NOMO-1 treated with dmso at 0.1 percent for 144 hours (cell line): ENCODE measurements around the gene OGA.
"Not testable (repeated sequence)": the region's sequence is repeated elsewhere in the genome, so short reads cannot be mapped to it uniquely, and the experiment has no call there.

Experiments
- DNase-seq: peaks from one replicate; lab custom pipeline; 2025; ENCODE audit not compliant: unreplicated experiment; lab: John Stamatoyannopoulos, UW

OGA gene

DNA sequence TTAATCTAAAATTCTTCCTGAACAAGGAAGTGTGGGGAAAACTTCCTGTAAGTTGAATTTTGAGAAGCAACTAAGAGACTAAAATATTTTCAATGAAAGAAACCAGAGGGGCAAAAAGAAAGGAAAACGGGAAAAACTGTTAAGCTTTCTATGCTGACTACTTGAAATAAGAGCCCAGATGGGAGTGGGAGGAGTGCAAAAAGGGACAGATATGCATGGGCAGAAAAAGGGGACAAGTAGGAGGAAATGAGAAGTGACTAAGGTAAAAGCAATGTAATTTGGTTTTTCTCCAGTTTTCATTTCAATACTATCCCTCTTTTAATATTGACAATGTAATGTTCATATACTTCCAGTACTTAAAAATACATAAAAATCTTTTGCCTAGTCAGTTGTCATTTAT, 11.1 kb downstream of the OGA start:
- DNase-seq, result no peak

DNA sequence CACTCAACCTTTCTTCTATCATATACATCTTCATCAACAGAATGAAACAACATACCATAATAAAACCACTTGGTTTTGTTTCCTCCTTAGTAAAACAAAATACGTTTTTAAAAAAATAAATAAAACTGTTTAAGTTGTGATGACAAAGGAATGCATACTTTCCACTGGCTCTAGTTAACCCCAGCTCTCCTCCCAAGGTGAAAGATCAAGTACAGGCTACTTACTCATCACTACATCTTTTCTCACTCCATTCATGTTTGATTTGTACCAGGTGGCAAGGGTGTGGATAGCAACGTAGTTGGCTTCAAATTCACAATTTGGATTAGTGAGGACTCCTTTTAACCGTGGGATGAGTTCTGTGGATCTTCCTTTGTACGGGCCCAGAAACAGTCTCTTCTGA, 14.7 kb downstream of the OGA start:
- DNase-seq, result no peak

DNA sequence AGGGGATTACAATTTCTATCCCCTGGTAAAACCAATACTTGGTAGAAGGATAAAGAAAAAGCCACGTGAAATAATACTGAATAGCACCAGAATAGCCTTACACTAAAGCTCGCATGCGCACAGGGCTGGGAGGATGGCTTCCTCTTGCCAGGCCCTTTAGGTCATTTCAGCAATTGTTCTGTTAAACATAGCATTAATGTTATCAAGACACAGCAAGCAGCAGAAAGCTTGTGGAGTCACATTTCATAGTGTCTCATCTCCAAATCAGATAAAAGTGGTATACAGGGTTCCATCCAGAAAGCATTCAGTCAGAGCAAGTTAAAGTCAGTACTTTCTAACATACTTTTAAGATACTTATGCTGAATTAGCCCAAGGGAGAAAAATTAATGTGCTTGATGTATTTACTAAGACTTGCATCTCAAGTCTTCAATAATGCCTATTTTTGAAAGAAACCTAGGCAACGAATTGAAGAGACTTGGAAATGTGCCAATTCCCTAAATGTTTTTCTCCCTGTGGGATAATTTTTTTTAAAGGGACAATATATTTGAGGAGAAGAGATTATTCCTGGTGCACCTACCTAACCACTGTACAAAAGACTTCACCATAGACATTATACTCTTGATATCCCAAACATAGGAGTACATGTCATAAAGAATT, 20.7 kb downstream of the OGA start:
- no peak for DNase-seq

DNA sequence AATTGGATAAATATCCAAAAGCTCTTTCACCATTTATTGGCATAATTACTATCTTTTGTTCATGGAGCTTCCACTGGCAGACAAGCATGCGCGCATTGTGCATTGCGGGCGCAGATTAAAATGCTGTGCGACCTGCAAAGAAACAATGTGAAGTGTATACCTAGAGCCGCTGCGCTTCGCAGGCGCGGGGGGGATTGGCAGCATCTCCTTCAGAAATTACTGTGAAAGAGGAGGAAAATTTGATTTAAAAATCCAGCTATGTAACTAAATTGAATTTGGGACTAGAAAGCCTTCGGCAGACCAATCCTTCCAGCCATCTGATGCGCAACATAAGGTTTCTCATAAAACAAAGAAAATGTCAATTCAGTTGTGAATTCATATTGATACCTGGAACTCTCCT, 24.7 kb downstream of the OGA start:
- no peak for DNase-seq

DNA sequence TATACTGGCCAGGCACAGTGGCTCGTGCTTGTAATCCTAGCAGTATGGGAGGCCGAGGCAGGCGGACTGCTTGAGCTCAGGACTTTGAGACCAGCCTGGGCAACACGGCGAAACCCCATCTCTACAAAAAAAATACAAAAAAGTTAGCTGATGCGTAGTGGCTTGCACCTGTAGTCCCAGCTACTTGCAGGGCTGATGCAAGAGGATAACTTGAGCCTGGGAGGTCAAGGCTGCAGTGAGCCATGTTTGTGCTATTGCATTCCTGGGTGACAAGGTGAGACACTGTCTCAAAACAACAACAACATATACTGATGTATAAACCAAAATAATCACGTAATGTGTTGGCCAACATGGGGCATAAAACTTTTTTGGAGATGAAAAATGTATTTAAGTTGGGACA, 28.6 kb downstream of the OGA start:
- DNase-seq, result no peak

DNA sequence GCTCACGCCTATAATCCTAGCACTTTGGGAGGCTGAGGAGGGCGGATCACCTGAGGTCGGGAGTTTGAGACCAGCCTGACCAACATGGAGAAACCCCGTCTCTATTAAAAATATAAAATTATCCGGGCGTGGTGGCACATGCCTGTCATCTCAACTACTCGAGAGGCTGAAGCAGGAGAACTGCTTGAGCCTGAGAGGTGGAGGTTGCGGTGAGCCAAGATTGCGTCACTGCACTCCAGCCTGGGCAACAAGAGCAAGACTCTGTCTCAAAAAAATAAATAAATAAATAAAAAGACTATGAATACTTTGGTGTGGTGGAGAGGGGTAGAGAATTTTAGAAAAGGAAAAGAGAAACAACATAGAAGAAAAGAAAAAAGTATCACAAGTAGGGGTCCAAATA, 29.0 kb downstream of the OGA start:
- DNase-seq, result not testable (repeated sequence)

DNA sequence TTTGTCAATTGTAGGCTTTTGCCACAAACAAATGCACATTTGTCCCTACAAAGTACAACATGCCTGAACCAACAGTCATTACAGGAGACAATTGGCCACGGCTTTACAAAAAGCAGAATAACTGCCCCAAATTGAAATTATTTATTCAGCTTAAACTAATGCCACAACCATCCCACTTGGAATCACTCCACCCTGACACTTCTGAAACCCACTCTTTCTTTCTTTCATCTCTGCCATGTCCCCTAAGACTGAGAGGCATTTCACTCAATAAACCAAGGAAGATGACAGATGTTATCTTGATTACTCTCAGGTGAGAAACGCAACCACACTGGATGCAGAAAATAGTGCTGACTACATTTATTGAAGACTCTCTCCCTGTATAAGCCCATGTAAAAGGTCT, 32.4 kb downstream of the OGA start:
- DNase-seq, result no peak

DNA sequence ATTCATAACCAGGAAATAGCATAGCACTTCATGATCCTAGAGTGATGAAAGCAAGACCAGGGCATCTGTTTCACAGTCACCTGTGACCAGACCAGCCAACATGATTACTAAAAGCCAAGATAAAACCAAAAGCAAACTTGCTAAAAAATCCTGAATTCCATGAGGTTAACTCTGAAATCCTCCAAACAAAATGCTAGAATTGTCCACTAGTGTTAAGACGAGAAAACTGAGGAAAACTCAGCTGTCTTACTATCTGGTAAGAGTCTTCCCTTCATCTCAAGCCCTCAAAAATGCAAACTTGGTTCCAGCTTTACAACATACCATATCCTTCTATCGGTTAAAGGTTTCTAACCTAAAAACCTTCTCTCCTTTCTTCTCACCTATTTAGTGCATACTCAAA, 33.7 kb downstream of the OGA start:
- DNase-seq, result no peak

DNA sequence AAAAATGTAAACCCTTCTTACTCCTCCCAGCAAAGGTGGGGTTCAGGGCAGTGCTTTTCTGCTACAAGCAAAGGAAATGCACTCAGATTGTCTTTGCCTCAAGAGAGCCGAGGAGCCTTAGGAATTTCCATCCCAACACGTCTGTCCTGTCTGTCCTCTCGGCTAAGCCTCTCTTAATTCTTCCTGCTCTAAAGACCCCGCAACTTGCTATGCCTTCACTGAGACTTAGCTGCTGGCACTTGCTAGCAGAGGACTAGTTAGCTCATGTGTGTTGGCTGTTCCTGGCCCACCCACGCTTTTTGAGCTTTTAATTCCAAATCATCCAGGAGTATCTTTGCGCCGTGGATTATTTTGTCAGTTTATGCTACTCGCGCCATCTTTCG, 34.5 kb downstream of the OGA start:
- no peak for DNase-seq

DNA sequence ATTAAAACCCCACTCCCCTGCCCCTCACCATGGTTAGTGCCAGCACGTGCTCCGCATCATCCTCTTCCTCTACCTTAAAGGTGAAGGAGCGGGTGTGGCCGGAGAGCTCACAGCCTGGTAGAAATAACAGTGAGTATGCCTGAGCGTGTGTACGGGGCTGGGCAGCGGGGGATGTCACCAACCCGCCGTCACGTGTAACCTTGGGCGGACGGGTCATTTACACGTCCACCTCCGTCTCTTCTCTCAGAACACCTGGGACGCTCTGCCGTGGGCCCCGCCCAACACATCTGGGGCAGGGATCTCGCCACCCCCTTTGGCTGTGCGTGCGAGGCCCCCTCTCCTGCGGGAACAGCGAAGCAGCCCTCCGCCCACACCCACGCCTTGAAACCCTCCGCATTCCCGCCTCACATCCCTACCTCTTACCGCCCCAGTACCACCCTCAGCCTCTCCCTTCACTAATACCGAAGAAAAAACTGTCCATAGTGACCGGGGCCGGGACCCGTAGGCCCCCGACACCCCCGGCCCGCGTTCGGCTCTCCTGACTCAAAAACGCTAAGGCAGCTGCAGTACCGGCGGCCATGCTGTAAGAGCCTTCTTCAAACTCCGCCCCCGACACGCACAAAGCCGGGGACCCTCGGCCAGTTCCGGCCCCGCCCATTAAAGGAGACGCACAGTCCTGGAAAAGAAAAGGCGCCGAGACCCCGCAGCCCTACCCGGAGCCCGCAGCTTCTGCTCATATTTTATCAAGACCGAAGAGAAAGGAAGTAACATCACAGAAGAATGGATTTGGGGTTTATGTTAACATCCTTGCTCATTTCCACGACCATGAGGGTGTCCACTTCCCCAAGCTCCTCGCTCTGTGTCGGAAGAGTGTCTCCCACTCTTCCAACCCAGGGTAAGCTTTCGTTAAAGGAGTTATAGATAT, 35.2 kb downstream of the OGA start, which contains the start of gene NPM3:
Gene NPM3, minus strand, starts transcription at position 636 of the 925 bp plus-strand sequence. Its CDS starts 56 bp downstream, at position 580.
- DNase-seq, result peak; percentile 65

DNA sequence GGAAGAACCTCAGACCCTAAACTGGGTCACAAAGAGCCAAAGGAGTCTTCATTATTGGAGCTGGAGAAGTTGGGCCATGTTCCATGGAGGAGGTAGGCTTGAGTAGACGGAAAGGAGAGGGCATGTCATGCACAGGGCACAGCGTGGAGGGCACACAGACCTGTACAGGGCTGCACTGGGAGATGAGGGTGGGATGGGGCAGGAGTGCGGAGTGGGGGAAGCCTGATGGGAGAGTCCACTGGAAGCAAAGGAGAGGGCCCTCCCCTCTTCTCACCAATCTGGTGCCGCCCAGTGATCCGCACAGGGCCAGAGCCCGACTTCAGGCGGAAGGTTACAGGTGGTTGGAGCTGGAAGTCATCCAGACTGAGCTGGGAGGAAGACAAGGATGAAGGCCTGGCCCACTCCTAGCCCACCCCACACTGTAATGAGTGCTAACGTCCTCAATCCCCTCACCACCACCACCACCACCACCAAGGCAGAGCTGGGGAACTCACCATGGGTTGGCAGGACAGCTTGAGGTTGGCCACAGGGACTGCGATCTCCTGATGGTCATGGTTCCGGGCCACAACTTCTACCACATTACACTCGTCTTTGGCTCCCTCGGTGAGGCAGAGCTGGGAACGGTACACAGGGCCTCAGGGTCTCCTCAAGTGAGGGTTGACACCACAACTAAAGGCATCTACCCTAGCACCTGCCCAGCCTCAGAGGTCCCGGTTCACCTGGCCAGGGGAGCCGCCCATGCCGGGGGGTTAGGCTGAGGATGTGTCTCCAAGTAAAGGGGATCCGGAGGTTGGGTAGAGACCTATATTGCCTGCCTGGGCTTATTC, 36.0 kb downstream of the OGA start:
- no peak for DNase-seq

DNA sequence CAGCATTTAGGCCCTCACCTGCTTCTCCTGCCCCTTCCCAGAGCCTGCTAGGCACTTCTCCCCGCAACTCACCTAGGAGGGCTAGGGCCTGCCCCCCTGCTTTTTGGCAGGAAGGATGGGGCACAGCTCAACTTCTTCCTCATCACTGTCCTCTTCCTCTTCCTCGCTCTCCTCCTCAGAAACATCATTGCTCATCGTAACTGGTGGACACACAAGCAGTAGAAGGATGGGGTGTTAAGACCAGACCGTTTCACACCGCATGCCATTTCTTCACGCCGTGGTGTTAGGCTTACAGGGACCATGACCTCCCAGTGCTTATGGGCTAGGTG, 36.6 kb downstream of the OGA start:
- DNase-seq, result no peak

DNA sequence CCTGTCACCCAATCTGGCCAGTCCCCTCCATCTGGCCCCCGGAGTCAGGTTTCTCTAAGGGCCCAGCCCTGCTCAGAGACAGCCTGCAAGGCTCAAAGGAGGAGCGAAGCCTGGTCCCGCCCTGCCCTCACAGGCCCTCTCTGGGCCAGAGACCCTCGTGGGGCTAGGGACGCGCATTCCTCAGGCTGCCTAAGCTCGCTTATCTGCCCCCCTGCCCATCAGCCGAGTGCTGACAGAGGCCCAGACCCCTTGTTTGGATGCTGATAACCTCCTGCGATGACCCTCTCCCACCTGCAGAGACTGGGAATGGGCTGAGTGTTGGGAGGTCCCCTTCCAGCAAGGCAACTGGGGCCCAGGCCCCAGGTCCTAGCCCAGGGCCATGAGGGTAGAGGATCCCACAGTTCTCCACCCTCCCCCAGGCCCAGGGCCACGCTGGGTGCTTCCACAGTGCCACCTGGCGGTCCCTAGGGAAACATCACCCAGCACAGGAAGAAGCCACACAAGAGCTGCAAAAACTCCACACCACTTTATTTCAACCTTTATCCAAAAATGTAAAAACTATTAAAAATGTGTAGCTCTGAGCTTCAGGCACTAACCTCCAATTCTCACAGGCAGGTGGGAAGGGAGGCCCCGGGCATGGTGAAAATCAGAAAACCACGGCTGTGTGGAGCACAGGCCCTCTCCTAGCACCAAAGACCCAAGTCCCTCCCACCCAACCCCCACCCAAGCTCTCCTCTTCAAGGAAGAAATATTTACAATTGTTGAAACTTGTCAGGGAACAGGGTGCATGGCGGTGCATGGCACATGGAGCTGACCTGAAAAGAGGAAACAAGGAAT, 37.2 kb downstream of the OGA start:
- DNase-seq, result peak; percentile 40

DNA sequence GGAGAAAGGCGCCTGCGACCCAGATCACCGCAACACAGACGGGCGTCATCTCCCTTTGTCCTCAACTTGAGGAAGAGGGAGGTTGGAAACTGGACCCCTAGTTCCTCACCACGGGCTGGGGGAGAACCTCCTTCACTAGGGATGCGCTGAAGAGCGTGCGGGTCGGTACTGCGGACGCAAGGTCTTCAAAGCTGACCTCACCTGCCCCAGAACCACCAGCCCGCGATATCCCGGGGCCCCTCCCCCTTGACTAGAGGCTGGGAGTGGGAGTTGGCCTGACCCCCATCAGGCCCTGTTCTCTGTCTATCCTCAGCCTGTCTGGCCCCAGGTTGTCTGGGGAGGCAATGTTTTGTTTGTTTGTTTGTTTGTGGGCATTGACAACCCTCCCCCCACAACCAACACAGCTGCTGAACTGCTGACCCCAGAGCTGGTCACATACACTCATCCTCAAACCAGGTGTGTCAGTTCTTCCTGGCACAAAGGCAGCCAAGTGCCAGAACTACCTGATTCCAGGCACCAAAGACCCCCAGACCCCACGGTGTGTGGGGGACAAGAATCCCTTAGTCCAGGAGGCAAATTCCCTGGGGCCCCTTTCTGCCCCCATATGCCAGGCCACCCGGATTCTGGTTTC, 37.9 kb downstream of the OGA start:
- no peak for DNase-seq

DNA sequence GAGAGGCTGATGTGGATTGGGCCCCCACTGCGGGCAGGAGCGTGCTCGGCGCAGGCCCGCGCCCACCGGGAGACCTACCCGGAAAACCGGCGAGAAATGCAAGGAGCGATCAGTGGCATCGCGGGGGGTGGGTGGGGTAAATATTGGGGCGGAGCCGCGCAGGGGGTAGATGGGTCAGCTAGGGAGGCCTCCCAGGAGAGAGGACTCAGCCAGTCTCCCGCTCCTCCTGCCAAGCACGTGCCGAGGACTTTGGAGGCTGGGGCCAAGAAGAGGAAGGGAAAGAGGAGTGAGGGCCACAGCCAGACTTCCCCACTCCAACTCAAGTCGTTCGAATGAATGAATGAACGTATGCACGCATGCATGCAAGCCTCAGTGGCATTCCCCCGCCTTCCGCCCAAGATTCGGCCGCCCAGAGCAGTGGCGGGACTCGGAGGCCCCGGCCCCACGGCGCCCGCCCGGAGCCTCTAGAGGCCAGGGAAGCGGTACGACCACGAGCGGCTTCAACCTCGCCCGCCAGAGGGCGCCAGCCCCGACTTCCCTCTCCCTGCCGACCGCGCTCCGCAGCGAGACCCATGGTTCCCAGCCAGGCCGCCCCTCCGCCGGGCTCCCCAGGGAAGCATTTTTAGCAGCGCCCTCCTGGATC, 38.6 kb downstream of the OGA start:
- peak; percentile 15 for DNase-seq

DNA sequence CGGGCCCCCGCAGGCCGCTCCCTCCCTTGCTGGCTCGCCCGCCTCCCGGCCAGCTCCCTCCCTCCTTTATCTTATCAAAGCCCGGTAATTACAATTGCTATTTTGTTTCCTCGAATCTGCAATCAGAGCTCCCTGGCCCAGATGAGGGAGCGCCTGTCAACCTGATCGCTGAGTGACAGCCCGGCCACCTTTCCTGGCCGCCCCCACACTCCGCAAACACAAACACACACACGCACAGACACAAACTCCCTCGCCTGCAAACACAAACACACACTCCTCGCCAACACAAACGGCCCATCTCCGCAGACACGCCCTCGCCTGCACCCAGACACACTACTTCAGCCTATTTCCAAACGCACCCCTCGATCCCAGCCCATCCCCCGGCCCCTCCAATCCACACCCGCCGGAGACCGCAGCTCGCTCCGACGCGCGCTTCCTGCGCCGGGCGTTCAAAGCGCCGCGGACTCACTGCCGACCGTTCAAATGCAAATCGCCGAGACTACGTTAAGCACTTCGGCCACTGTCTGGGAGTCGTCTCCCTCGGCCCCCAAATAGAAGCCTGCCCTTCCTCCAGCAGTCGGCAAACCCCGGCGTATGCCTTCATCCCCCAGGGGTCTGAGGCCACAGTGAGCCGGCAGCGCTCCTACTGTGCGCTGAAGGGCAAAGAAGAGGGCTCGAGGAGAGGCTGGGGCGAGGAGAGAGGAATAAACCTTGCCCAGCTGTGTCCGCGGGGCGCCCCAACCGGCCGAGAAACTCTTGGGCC, 39.3 kb downstream of the OGA start:
- DNase-seq, result no peak

DNA sequence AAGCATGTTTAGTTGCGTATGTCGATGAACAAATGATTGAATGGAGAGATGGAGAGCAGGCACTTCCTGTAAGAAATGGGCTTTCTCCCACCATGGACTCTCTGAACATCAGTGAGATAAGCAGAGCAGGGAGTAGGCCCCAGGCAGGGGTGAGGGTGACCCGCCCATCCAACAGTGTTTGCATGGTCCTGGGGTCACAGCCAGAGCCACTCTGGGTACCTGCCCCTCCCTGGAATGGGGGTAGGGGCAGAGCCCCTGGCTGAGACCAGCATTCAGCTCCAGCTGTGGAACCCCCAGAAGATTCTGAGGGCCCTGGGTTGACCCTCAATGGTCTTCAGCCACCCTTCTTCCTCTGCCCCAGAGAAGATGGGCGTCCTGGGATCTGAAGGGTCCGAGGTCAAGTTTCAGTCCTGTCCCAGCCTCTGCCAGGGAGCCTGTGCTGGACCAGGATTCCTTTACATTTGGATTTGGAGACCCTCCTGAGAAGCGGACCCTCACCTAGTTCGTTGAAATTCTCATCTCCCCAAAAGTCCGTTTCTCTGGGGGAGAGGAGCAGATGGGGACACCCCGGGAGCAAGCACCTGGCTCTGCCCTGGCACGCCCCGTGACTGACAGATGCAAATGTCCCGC, 40.0 kb downstream of the OGA start:
- DNase-seq, result no peak

DNA sequence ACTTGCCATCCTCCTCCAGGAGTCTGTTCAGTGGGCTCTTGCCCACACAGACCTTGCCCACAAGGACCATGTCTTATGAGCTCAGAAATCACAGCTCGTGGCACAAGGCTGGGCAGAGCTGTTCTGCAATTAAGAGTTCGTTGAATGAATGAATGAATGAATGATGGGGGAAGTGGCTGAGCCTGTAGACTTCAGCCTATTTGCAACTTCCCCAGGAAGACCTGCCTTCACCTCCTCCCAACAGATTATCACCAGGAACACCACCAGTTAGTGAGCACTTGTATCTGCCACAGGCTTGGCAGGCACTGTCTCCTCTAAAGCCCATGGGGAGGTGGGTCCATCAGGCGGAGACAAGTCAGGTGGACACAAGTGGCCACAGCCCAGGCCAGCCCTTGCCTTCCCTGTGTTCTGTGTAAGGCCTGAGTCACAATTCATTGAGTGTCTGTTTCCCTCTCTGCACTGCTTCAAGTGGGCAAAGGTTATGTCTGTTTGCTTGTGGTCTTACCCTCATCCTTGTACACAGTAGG, 40.6 kb downstream of the OGA start:
- no peak for DNase-seq
